GM19043 (cell line): ENCODE data around the gene PODNL1.
A peak's percentile ranks its signal among the peaks of the same experiment; 100 is the strongest.
"Not testable (repeated sequence)": the region's sequence is repeated elsewhere in the genome, so short reads cannot be mapped to it uniquely, and the experiment has no call there.

Source experiments
- ATAC-seq: cut with Tn5 transposase; IDR thresholded peaks from one replicate; pipeline ENCODE4 v1.9.1; 2021; ENCODE audit warnings: low read depth; ENCODE audit not compliant: unreplicated experiment

Gene PODNL1

DNA sequence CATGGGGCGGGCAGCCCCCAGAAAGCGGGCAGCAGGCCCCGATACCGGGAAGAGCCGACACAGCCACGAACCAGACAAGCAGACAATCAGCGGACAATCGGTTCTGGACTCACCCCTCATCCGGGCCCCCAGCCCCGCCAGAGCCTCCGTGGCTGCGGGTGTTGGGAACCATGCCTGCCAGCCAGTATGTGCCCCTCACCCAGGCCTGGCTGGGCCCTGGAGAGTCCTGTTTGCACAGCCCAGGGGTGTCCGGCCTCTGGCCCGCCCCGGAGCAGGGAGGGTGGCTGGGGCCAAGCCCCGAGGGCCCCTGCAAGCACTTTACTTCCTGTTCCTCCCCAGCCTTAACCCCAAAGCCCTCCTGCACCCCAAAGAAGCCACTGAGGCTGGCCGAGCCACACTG, 7.8 kb downstream of the PODNL1 start:
- no peak for ATAC-seq

DNA sequence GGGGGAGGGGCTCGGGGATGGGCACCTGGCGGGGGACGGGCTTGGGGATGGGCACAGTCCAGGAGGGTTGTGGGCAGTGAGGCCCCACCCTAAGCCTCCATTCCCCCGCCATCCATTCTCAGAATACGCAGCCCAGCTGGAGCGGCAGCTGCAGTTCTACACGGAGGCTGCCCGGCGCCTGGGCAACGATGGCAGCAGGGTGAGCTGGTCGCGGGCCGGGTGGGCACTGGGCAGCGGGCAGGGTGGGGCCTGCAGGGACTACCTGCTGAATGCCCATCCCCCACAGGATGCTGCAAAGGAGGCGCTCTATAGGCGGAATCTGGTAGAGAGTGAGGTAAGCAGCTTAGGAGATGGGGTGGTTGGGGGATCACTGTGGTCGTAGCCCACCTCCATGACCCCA, 8.3 kb downstream of the PODNL1 start:
- ATAC-seq: no peak

DNA sequence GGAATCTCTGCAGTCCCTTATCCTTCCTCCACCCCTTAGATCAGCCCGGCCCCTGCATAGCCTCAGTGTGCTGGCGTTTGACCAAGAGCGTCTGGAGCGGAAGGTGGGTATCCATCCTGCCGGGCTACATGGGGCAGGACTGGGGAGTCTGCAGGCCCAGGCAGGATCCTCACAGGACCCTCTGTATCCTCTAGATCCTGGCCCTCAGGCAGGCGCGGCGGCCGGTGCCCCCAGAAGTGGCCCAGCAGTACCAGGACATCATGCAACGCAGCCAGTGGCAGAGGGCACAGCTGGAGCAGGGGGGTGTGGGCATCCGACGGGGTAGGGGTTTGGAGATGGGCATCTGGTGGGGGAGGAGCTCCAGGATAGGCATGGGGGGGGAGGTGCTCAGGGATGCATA, 8.9 kb downstream of the PODNL1 start:
- ATAC-seq: no peak

DNA sequence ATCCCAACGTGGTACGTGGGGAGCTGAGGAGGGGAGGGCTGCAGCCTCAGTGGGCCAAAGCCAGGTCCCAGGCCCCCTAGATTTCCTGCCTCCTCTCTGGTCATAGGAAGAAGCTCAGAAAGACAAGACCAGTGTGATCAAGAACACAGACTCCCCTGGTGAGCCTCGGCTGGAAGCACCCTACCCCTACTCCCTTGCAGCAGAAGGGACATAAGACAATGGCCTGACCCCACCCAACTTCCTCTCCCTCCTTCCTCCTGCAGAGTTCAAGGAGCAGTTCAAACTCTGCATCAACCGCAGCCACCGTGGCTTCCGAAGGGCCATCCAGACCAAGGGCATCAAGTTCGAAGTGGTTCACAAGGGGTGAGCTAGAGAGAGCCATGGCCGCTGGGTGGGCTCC, 11.5 kb downstream of the PODNL1 start:
- ATAC-seq: no peak

DNA sequence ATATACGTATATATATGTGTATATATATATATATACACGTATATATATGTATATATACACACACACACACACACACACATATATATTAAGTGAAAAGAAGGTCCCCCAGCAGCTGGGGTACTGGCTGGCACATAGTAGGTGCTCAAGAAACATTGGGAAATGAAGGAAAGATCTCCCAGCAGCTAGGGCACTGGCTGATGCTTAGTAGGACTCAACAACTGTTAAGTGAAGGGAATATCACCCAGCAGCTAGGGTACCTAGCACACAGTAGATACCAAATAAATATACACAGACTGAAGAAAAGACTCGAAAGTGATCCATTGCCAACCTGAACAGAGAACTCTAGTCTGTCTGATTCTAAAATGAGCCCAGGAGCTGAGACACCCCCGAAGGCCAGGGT, 12.2 kb downstream of the PODNL1 start:
- no peak for ATAC-seq

DNA sequence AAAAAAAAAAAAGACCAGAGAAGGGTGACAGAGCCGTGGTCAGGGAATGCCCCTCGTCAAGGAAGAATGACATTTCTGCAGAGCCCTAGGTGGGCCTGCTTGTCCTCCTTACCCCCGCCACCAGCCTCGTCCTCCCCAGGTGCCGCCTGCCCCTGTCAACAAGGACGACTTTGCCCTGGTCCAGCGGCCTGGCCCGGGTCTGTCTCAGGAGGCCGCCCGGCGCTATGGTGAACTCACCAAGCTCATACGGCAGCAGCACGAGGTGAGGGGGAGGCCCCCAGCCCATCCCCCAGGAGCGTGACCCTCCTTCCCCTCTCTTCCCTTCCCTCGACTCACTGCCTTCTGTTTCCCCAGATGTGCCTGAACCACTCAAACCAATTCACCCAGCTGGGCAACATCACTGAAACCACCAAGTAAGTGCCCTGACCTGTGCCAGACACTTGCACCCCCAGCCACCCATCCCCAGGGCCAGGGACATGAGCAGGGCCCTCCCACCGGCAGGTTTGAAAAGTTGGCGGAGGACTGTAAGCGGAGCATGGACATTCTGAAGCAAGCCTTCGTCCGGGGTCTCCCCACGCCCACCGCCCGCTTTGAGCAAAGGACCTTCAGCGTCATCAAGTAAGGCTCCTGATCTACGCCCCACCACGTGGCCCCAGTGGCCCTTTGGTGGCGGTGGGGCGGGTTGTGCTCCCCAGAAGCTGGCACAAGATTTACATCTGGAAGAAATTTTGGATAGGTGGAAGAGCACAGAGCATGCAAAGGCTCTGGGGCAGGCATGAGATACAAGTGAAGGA, 14.8 kb downstream of the PODNL1 start:
- ATAC-seq: no peak

DNA sequence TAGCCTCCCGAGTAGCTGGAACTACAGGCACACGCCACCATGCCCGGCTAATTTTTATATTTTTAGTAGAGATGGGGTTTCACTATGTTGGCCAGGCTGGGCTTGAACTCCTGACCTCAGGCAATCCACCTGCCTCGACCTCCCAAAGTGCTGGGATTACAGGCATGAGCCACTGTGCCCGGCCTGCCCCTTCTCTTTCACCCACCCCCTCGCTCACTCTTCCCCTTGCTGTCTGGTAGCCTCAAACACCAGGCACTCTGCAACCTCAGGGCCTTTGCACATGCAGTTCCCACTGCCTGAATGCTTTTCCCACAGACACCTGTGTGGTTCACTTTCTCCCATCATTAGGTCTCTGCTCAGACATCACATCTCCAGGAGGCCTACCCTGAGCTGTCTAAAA, 16.1 kb downstream of the PODNL1 start:
- ATAC-seq: not testable (repeated sequence)

DNA sequence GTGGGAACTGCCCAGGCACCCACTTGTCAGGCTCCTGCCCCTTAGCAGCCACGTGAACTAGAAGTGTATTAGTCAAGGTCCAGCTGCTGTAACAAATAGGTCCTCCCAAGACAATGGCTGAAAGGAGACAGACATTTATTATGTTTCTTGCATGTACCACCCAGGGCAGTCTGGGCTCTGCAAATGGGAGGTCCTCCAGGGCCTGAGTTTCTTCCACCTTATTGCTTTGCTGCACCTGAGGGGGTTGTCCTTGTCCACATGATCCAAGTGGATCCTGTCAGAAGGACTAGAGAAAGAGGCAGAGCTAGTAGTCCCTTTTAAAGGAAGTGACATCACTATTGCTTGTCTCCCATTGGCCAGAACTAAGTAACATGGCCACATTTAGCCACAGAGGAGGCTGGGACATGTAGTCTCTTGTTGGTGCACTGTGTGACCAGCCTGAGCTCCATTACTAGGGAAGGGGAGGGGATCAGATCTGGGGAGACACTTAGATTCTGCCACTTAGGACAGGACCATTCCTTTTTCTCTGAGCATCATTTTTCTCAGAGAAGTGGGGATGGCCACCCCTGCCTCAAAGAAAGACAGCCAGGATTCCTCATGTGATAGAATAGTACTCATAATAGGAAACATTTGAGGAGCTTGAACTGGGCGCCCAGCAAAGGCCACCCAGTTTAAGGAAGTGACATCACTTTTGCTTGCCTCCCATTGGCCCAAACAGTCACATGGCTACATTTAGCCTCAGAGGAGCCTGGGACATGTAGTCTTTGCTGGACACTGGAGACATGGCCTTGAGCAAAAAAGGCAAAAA, 17.1 kb downstream of the PODNL1 start:
- no peak for ATAC-seq

DNA sequence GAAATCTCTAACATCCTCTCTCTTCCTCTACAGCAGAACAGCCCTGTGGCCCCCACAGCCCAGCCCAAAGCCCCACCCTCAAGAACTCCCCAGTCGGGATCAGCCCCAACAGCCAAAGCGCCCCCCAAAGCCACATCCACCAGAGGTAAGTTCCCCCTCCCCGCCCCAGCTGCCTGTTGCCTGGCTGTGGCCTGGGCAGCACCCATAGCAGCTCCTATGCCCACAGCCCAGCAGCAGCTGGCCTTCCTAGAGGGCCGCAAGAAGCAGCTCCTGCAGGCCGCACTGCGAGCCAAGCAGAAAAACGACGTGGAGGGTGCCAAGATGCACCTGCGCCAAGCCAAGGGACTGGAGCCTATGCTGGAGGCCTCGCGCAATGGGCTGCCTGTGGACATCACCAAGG, 17.7 kb downstream of the PODNL1 start:
- ATAC-seq: no peak

DNA sequence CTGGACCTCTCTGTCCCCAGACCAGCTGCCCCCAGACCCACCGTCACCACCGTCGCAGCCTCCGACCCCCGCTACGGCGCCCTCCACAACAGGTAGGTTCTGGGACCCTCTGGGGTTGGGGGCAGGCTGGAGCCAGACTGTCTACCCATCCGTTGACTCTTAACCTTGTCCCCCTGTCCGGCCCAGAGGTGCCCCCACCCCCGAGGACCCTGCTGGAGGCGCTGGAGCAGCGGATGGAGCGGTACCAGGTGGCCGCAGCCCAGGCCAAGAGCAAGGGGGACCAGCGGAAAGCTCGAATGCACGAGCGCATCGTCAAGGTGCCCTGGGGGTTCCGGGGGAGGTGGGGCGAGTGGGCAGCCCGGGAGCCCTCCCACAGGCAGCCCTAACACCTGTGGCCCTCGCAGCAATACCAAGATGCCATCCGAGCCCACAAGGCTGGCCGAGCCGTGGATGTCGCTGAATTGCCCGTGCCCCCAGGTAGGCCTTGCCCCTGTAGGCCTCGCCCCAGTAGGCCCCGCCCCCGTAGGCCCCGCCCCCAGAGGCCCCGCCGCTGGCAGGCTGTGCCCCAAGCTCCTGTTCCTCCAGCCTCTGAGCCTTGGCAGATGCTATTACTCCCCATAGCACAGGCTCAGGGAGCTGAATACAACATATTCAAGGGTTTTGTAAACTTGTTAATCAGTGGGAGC, 19.3 kb downstream of the PODNL1 start:
- ATAC-seq: no peak

DNA sequence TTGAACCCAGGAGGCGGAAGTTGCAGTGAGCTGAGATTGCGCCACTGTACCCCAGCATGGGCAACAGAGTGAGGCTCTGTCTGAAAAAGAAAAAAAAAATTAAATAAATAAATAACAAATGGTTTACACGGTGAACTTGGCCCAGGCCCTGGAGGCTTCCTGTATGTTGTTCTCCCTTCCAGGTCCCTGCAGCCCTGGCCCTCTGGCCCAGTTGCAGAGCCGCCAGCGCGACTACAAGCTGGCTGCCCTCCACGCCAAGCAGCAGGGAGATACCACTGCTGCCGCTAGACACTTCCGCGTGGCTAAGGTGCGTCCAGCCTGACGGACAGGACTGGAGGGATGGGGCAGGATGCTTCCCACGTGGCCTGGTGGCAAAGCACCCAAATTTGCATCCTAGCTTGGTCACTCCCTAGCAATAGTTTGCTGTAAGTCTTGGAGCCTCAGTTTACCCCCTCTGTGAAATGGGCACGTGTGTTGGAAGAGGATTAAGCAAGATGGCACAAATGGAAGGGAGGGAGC, 20.3 kb downstream of the PODNL1 start:
- ATAC-seq: no peak

DNA sequence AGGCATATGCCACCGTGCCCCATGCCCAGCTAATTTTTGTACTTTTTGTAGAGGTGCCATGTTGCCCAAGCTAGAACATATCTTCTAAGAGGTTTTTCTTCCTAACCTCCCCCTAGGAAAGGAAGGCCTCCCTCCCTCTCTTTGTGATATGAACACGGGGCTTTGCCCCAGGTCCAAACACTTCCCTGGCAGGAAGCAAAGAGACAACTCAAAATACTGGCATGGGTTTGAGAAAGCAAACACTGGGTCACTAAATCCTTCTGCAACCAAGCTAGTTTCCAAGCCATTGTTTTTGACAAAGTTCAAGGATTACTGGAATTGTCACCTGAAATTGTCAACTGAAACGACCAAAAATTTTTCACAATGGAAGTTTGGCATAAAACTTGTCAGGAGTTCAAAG, 23.4 kb downstream of the PODNL1 start:
- ATAC-seq: no peak

DNA sequence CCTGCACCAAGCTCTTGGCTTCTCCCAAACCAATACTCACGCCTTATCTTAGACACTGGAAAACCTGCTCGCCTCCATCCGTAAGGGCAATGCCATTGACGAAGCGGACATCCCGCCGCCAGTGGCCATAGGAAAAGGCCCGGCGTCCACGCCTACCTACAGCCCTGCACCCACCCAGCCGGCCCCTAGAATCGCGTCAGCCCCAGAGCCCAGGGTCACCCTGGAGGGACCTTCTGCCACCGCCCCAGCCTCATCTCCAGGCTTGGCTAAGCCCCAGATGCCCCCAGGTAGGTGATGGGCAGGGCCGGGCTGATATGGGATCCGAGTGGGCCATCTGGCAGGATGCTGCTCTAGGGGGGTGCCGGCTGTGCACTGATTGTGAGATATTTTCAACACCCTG, 24.9 kb downstream of the PODNL1 start:
- ATAC-seq: no peak

DNA sequence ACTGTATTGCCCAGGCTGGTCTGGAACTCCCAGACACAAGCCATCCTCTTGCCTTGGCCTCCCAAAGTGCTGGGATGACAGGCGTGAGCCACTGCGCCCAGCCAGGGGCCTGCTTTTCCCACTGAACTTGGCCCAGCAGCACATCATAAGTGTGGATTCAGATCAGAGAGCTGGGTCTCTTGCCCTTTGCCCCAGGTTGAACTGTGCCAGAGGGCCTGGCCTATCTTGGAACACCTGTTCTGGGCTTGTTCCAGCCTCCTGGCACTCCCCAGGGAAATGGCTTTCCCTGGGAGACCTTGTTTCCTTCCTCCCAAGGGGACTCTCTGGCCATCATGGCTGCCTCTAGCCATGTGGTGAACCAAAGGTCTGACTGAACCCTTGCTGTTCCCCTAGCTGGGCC, 28.8 kb downstream of the PODNL1 start:
- no peak for ATAC-seq

DNA sequence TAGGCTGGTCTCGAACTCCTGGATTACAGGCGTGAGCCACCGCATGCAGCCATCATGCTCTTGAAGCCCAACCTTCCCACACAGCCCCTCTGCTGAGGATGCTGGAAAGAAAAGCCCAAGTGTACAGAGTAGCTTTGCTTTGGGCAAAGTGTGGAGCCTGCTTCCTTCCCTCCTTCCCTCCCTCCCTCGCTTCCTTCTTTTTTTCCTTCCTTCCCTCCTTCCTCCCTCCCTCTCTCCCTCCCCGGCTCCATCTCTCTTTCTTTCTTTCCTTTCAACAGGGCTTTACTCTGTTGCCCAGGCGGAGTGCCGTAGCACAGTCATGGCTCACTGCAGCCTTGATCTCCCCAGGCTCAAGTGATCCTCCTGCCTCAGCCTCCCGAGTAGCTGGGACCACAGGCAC, 29.5 kb downstream of the PODNL1 start:
- no peak for ATAC-seq

DNA sequence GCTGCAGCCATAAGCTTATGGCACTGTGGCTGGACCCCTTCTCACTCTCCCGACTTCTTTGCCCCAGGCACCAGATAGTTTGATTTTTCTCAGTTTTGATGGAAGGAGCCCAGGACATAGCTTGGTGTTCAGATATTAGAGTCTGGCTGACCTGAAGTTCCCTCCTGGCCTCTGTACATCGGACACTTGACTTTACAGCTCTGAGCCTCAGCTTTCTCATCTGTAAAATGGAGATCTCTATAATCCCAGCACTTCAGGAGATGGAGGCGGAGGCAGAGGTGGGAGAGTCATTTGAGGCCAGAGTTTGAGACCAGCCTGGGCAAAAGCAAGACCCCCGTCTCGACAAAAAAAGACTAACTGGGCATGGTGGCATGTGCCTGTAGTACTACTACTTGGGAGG, 31.3 kb downstream of the PODNL1 start:
- no peak for ATAC-seq

DNA sequence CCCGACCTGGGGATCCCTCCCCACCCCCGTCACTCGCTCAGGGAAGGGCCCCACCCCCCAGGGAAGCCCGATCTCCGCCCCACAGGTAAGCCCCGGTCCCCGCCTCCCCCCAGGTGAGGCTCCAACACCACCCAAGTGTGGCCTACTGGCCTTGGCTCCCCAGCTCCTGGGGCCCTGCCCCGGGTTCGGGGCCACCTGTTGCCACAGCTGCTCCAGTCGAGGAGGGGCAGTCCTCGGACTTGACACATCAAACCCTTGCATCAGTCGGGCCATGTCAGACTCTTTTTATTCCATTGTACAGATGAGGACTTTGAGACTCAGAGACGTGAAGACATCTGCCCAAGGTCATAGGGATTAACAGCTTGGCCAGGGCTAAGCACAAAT, 31.7 kb downstream of the PODNL1 start:
- no peak for ATAC-seq

DNA sequence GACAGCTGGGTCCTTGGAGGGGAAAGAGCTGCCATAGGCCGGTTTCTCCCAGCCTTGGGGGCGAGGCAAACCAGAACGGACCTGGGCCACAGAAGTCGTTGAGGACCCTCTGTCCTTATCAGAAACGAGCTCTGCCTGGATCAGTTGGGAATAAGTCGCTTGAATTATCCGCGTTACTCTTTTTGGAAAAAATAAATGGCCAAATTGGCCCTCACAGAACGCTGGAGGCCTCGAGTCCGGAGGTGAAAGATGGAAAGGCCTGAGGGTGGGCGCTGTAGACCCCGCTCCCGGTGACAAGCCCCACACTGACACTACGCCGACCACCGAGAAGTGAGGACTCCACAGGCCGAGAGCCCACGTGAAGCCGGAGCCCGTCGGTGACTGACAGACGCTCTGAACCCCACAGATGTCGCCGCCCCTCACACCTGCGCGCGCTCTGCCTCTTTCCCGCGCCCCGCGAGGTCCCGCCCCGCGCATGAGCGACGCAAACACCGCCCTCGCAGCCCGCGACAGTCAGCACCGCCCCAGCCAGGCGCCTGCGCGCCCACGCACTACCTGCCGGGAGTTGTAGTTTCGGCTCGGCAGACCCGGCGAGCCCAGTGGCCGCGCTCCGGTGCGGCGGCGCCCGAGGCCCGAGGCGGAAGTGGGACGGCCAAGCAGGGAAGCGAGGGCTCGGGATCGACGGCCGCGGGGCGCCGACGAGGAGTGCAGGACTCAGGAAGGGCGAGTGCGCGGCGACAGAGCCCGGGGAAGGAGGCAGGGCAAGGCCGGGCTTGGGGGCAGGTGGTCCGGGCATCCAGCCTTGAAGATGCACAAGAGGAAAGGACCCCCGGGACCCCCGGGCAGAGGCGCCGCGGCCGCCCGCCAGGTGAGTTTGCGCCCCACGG, 32.3 kb downstream of the PODNL1 start, which contains the start of the genes BRME1 and CC2D1A:
BRME1 (minus strand) TSS at position 484 of the 887 bp plus-strand sequence. CDS start 1,225 bp downstream, outside the sequence.
CC2D1A (plus strand) TSS at position 568 of the 887 bp plus-strand sequence; CDS start at position 809, 241 bp downstream.
- ATAC-seq: peak; percentile 80

DNA sequence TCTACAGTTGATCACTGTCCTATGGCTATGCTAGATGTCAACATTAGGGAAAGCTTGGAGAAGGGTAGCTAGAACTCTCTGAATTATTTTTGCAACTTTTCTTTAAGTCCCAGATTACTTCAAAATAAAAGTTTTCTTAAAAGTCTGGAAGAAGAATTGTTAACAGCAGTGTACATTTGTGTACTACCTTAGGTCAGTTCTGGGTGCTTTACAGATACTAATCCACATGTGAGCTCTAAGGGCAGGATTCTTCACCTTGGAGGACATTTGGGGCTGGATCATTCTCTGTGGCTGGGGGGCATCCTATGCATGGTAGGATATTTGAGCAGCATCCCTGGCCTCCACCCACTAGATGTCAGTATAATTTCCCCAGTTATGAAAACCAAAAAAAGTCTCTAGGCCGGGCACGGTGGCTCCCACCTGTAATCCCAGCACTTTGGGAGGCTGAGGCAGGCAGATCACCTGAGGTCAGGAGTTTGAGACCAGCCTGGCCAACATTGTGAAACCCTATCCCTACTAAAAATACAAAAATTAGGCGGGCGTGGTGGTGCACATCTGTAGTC, 35.1 kb downstream of the PODNL1 start:
- ATAC-seq: no peak
